Activated CD8-positive, alpha-beta memory T cell treated with anti-CD3 and anti-CD28 coated beads, Interleukin-2, amount 10 ng/mL, durations not matched to agents 7 days and 5 days (primary cell): ENCODE measurements around the gene RAP2B. TPM values are rescaled to one million over a fixed set of nuclear protein-coding genes. Genes with fewer than 3 reads are reported as not detected.
"Not testable (repeated sequence)": the region's sequence is repeated elsewhere in the genome, so short reads cannot be mapped to it uniquely, and the experiment has no call there.

Experiments used
- ATAC-seq: fragments of 150-1000 bp; cut with Tn5 transposase; one replicate; pipeline ENCODE4 v1.10.0; 2021; ENCODE audit warnings: moderate library complexity
- CTCF ChIA-PET: fragments of 350-600 bp; sonication (Branson Sonifier 250); formaldehyde crosslinking; loops from one replicate; lab custom pipeline; 2021; ENCODE audit warnings: antibody characterized with exemption; lab: Charles Lee
- DNase-seq: peaks from one replicate; pipeline ENCODE4 v3.0.0-alpha.2; 2020
- H3K27ac Mint-ChIP-seq: one replicate; pipeline ENCODE4 v1.8.0; 2021; ENCODE audit warnings: mild to moderate bottlenecking, mixed read lengths
- H3K27me3 Mint-ChIP-seq: one replicate; pipeline ENCODE4 v1.8.0; 2021; ENCODE audit warnings: mixed read lengths
- H3K36me3 Mint-ChIP-seq: one replicate; pipeline ENCODE4 v1.8.0; 2021; ENCODE audit warnings: mild to moderate bottlenecking, mixed read lengths
- H3K4me1 Mint-ChIP-seq: one replicate; pipeline ENCODE4 v1.8.0; 2021; ENCODE audit warnings: mixed read lengths
- H3K4me3 Mint-ChIP-seq: one replicate; pipeline ENCODE4 v1.8.0; 2021; ENCODE audit warnings: mild to moderate bottlenecking, moderate library complexity, mixed read lengths
- H3K9me3 Mint-ChIP-seq: one replicate; pipeline ENCODE4 v1.8.0; 2022; ENCODE audit warnings: low read depth, mixed read lengths
- total RNA-seq, 2 experiments: library from RNA; stranded (reverse); gene quantifications; one replicate each; pipeline ENCODE4 v1.2.3, GENCODE V29; 2021

Gene RAP2B
- total RNA-seq, 2 experiments from 2014 or later, result 17.3 to 22.4 TPM

GRCh38 chr3:153182501-153183293 lies 20.7 kb downstream of the RAP2B start:
- peaks cover 3% of the 10 kb centered on the region for H3K36me3 Mint-ChIP-seq
- H3K4me1 Mint-ChIP-seq, result peaks cover 6% of the 10 kb centered on the region
- H3K9me3 Mint-ChIP-seq, result no peaks in the 10 kb centered on the region
- DNase-seq (no peak), ATAC-seq (no peak)
- no peak overlapping the region for H3K27ac Mint-ChIP-seq
- no peak overlapping the region for H3K4me3 Mint-ChIP-seq
- no peaks in the 10 kb centered on the region for H3K27me3 Mint-ChIP-seq
- CTCF ChIA-PET, result interaction anchor here (1.1 kb wide), 1 partner anchor 10 kb away, joined by 3 read pairs; no protein-coding TSS in a partner anchor

DNA sequence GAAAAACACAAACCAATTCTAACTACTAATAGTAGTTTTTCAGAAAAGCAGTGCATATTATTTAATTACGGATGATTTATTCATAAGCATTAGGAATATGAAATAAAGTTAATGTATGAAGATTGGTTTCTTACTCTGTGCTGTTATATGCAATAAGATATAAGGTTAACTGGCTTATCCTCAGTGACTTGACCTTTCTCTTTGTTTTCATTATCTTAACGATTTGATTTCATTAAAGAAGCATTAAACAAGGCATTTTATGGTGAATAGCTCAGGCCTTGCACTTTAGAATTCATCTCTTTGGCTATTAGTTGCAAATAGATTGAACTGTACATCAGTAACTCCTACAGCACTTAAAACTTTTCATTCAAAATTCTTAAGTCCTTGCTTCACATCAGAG lies 28.9 kb downstream of the RAP2B start:
- H3K27ac Mint-ChIP-seq, result no peak overlapping the region
- H3K9me3 Mint-ChIP-seq, result no peaks in the 10 kb centered on the region
- ATAC-seq (no peak), DNase-seq (no peak)
- no peaks in the 10 kb centered on the region for H3K36me3 Mint-ChIP-seq
- CTCF ChIA-PET, result interaction anchor here (1.0 kb wide), 1 partner anchor 10 kb away, joined by 4 read pairs; no protein-coding TSS in a partner anchor
- H3K4me3 Mint-ChIP-seq, result no peak overlapping the region
- no peaks in the 10 kb centered on the region for H3K27me3 Mint-ChIP-seq
- no peaks in the 10 kb centered on the region for H3K4me1 Mint-ChIP-seq

DNA sequence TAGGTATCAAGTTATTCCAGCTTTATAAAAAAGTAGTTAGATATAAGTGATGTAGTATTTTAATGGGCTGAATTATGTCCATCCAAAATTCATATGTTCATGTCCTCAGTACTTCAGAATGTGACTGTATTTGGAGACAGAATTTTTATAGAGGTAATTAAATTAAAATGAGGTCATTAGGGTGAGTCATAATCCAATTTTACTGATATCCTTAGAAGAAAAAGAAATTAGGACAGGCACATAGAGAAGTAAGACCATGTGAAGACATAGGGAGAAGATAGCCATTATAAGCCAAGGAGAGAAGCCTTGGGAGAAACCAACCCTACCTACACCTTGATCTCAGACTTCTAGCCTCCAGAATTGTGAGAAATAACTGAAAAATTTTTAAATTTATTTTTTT lies 30.3 kb downstream of the RAP2B start:
- no peaks in the 10 kb centered on the region for H3K4me1 Mint-ChIP-seq
- no peak overlapping the region for H3K4me3 Mint-ChIP-seq
- ATAC-seq, result no peak
- H3K27ac Mint-ChIP-seq, result no peak overlapping the region
- H3K9me3 Mint-ChIP-seq, result no peaks in the 10 kb centered on the region
- H3K36me3 Mint-ChIP-seq, result no peaks in the 10 kb centered on the region
- H3K27me3 Mint-ChIP-seq, result no peaks in the 10 kb centered on the region
- CTCF ChIA-PET, result no interaction called here
- no peak for DNase-seq

DNA sequence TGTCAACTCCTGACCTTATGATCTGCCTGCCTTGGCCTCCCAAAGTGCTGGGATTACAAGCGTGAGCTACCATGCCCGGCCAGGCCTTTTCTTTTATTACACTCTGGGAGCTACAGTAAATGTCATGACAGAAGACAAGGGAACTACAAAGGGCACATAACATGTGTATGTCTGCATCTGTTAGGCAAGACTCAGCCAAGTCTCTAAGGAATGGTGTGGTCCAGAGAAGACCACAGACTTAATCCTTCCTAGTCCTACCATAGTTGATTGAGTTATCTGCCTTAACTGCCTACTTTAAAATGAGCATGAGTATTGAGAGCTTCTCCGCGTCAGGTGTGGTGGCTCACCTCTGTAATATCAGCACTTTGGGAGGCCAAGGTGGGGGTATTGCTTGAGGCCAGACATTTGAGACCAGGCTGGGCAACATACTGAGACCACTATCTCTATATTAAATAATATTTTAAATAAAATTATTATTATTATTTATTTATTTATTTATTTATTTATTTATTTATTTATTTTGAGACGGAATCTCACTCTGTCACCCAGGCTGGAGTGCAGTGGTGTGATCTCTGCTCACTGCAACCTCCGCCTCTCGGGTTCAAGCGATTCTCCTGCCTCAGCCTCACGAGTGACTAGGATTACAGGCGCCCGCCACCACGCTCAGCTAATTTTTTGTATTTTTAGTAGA lies 31.9 kb downstream of the RAP2B start:
- not testable (repeated sequence) for H3K4me3 Mint-ChIP-seq, H3K4me1 Mint-ChIP-seq, H3K27me3 Mint-ChIP-seq, DNase-seq, H3K9me3 Mint-ChIP-seq, H3K36me3 Mint-ChIP-seq, ATAC-seq, H3K27ac Mint-ChIP-seq
- CTCF ChIA-PET, result interaction anchor here (0.8 kb wide), 1 partner anchor 12 kb away, joined by 3 read pairs; no protein-coding TSS in a partner anchor

- Mint-ChIP-seq H3K27me3 (no peaks in the 10 kb centered on the region), H3K4me1 (no peaks in the 10 kb centered on the region), H3K9me3 (no peaks in the 10 kb centered on the region), H3K27ac (no peak overlapping the region), H3K36me3 (no peaks in the 10 kb centered on the region), H3K4me3 (no peak overlapping the region)
- CTCF ChIA-PET, result no interaction called here
- DNase-seq (no peak), ATAC-seq (no peak)
Measured at GRCh38 chr3:153195349-153195879, 33.4 kb downstream of the RAP2B start.

DNA sequence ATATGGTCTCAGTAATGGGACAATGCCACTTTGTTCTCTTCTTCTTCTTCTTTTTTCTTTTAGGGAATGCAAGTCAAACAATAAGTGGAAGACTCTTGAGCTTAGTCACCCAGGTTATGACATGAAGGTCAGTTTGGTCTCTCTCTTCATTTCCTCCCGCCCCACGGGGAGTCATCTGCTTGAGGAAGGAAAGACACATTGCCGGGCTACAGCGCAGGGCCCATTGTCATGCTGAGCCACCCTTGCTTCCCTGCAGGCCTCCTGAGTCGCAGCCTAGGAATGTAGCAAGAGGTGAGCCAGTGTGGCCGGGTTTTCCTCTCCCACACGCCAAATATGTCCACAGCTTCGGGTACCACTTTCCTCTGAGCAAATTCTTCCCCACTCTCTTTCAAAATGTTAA lies 47.6 kb downstream of the RAP2B start:
- DNase-seq (no peak), ATAC-seq (no peak)
- no peaks in the 10 kb centered on the region for H3K36me3 Mint-ChIP-seq
- CTCF ChIA-PET, result interaction anchor here (0.6 to 2.1 kb wide), 4 partner anchors 9 to 145 kb away, joined by 3 to 7 read pairs (median 4); no protein-coding TSS in a partner anchor
- no peaks in the 10 kb centered on the region for H3K27me3 Mint-ChIP-seq
- H3K9me3 Mint-ChIP-seq, result no peaks in the 10 kb centered on the region
- no peak overlapping the region for H3K27ac Mint-ChIP-seq
- H3K4me1 Mint-ChIP-seq, result peaks cover 13% of the 10 kb centered on the region
- H3K4me3 Mint-ChIP-seq, result no peak overlapping the region

DNA sequence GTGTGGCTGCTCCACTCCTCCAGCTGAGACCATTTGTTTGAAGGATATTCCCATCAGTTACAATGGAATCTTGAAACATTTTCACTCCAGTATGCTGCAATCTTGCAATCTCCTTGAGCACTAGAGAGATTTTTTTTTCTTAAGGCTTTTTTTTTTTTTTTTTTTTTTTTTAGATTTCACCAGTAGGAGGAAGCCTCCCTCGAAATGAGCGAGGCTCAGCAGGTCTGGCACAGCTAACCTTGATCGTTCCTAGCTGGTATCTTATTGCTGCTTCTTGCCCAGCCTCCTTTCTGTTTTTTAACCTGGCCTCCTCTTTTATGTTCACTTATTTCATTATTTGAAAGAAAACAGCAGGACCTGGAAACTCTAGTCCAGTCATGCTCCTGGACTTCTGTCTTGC lies 48.1 kb downstream of the RAP2B start:
- no peaks in the 10 kb centered on the region for H3K36me3 Mint-ChIP-seq
- CTCF ChIA-PET, result interaction anchor here (0.7 to 2.1 kb wide), 3 partner anchors 10 to 76 kb away, joined by 3 to 7 read pairs (median 4); no protein-coding TSS in a partner anchor
- H3K27me3 Mint-ChIP-seq, result no peaks in the 10 kb centered on the region
- peaks cover 13% of the 10 kb centered on the region for H3K4me1 Mint-ChIP-seq
- H3K27ac Mint-ChIP-seq, result peak overlapping the region; percentile 24
- ATAC-seq (peak; percentile 53), DNase-seq (no peak)
- H3K4me3 Mint-ChIP-seq, result no peak overlapping the region
- no peaks in the 10 kb centered on the region for H3K9me3 Mint-ChIP-seq

DNA sequence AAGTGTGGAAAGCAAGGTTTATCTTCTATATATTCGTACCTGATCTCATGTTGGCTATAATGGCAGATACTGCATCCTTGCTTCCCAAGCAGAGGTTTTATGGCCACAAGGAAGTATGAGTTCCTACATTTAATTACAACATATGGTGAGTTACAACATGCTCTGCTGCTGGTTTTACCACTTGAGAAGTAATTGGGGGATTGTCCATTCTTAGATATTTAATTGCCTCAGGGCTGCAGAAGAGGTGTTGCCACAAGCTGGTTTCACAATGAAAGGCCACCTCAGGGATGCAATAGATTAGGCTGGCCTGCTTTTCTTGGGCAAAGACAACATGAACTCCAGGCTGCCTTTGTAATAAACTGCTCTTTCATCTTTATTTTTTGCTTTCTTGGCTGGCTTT lies 48.6 kb downstream of the RAP2B start:
- no peaks in the 10 kb centered on the region for H3K9me3 Mint-ChIP-seq
- H3K27ac Mint-ChIP-seq, result no peak overlapping the region
- ATAC-seq (no peak), DNase-seq (no peak)
- H3K36me3 Mint-ChIP-seq, result no peaks in the 10 kb centered on the region
- no peaks in the 10 kb centered on the region for H3K27me3 Mint-ChIP-seq
- peaks cover 17% of the 10 kb centered on the region for H3K4me1 Mint-ChIP-seq
- no peak overlapping the region for H3K4me3 Mint-ChIP-seq
- CTCF ChIA-PET, result interaction anchor here (0.7 to 2.1 kb wide), 3 partner anchors 10 to 76 kb away, joined by 3 to 7 read pairs (median 4); no protein-coding TSS in a partner anchor

- CTCF ChIA-PET, result interaction anchor here (1.3 kb wide), 1 partner anchor 54 kb away, joined by 3 read pairs; no protein-coding TSS in a partner anchor
- Mint-ChIP-seq H3K4me1 (peaks cover 38% of the 10 kb centered on the region), H3K27me3 (no peaks in the 10 kb centered on the region), H3K4me3 (no peak overlapping the region), H3K36me3 (peaks cover 19% of the 10 kb centered on the region), H3K27ac (no peak overlapping the region), H3K9me3 (no peaks in the 10 kb centered on the region)
- no peak for ATAC-seq
- DNase-seq, result no peak
Measured at GRCh38 chr3:153215497-153215896, 53.5 kb downstream of the RAP2B start.

DNA sequence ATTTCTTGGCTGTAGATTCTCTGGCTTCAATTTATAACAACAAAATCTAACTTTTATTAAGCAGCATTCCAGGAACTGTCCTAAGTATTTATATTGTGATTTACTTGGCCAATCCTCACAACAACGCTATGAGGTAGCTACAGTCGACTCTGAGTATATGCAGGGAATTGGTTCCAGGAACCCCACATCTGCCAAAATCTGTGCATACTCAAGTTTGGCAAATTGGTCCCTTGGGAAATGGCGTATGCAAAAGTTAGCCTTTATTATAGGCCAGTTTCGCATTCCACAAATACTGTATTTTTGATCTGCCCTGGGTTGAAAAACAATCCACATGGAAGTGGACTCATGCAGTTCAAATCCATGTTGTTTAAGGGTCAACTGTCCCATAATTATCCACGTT lies 53.9 kb downstream of the RAP2B start:
- H3K36me3 Mint-ChIP-seq, result peaks cover 22% of the 10 kb centered on the region

GRCh38 chr3:153216928-153217327 lies 54.9 kb downstream of the RAP2B start:
- H3K4me3 Mint-ChIP-seq, result no peak overlapping the region
- ATAC-seq (no peak), DNase-seq (no peak)
- H3K4me1 Mint-ChIP-seq, result peaks cover 48% of the 10 kb centered on the region
- H3K27me3 Mint-ChIP-seq, result no peaks in the 10 kb centered on the region
- no peak overlapping the region for H3K27ac Mint-ChIP-seq
- peaks cover 22% of the 10 kb centered on the region for H3K36me3 Mint-ChIP-seq
- CTCF ChIA-PET, result interaction anchor here (0.5 to 1.3 kb wide), 2 partner anchors 52 to 1076 kb away, joined by 3 read pairs; no protein-coding TSS in a partner anchor
- no peaks in the 10 kb centered on the region for H3K9me3 Mint-ChIP-seq

More for the DNA sequence above, 53.9 kb downstream of the RAP2B start:
- Mint-ChIP-seq H3K4me3 (no peak overlapping the region), H3K9me3 (no peaks in the 10 kb centered on the region), H3K27me3 (no peaks in the 10 kb centered on the region), H3K4me1 (peaks cover 38% of the 10 kb centered on the region), H3K27ac (no peak overlapping the region)
- CTCF ChIA-PET, result interaction anchor here (0.9 to 1.3 kb wide), 2 partner anchors 55 to 69 kb away, joined by 3 read pairs; no protein-coding TSS in a partner anchor
- DNase-seq (no peak), ATAC-seq (no peak)

DNA sequence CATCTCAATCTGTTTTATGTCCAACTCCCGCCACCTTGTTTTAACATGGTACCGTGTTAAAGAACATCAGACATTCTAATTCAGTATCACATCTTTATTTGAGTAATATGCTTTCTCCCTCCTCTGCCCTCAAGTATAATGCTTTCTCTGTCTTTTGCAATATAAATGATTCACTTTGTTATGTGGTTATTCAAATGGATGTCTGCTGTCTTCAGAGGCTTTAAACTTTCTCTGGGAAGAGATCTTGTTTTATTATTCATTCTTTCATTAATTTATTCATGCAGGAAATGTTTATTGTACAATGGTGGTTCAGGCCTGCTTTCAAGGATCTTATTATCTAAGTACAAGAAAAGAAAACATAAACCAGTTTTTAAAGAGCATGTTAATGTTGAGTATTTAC lies 57.1 kb downstream of the RAP2B start:
- CTCF ChIA-PET, result no interaction called here
- Mint-ChIP-seq H3K27ac (peak overlapping the region; percentile 28), H3K4me1 (peaks cover 58% of the 10 kb centered on the region), H3K36me3 (peaks cover 23% of the 10 kb centered on the region), H3K27me3 (no peaks in the 10 kb centered on the region), H3K4me3 (no peak overlapping the region), H3K9me3 (no peaks in the 10 kb centered on the region)
- DNase-seq (no peak), ATAC-seq (no peak)
